Measurements from ENCODE around the gene NPHP4.
A peak's percentile ranks its signal among the peaks of the same experiment; 100 is the strongest.

Gene NPHP4

GRCh38 chr1:5927506-5928370, 64.5 kb downstream of the NPHP4 start:
- no peak for DNase-seq

GRCh38 chr1:5926686-5927435, 65.4 kb downstream of the NPHP4 start:
- no peak for DNase-seq

GRCh38 chr1:5922700-5923330, 69.4 kb downstream of the NPHP4 start:
- peak; percentile 15 for DNase-seq

GRCh38 chr1:5921671-5922070, 70.6 kb downstream of the NPHP4 start:
- DNase-seq: no peak

- no peak for DNase-seq
These were observed 71.1 kb downstream of the NPHP4 start for GRCh38 chr1:5921129-5921528.

- no peak for DNase-seq
These were observed 72.0 kb downstream of the NPHP4 start for GRCh38 chr1:5920201-5920600.

- no peak for DNase-seq
These were observed 74.0 kb downstream of the NPHP4 start for GRCh38 chr1:5918275-5918649.

- DNase-seq: no peak
These were observed 74.5 kb downstream of the NPHP4 start for GRCh38 chr1:5917591-5918274.

GRCh38 chr1:5917281-5917590, 75.0 kb downstream of the NPHP4 start:
- no peak for DNase-seq

- no peak for DNase-seq
These were observed 75.5 kb downstream of the NPHP4 start for GRCh38 chr1:5916572-5917280.

- DNase-seq: peak; percentile 40
These were observed 76.3 kb downstream of the NPHP4 start for GRCh38 chr1:5915587-5916571.

- DNase-seq: no peak
These were observed 77.4 kb downstream of the NPHP4 start for GRCh38 chr1:5914676-5915365.

GRCh38 chr1:5913876-5914275, 78.3 kb downstream of the NPHP4 start:
- DNase-seq: no peak

GRCh38 chr1:5913078-5913845, 79.0 kb downstream of the NPHP4 start:
- DNase-seq: no peak

GRCh38 chr1:5911871-5912271, 80.4 kb downstream of the NPHP4 start:
- DNase-seq: no peak

- DNase-seq: no peak
These were observed 81.1 kb downstream of the NPHP4 start for GRCh38 chr1:5911157-5911556.

- no peak for DNase-seq
These were observed 81.6 kb downstream of the NPHP4 start for GRCh38 chr1:5910666-5911065.

- DNase-seq: no peak
These were observed 82.0 kb downstream of the NPHP4 start for GRCh38 chr1:5910276-5910620.

- no peak for DNase-seq
These were observed 82.5 kb downstream of the NPHP4 start for GRCh38 chr1:5909576-5910275.
